ENCODE measurements around the gene BLACAT1.
"Not testable (repeated sequence)": the region's sequence is repeated elsewhere in the genome, so short reads cannot be mapped to it uniquely, and the experiment has no call there.

Gene BLACAT1

DNA sequence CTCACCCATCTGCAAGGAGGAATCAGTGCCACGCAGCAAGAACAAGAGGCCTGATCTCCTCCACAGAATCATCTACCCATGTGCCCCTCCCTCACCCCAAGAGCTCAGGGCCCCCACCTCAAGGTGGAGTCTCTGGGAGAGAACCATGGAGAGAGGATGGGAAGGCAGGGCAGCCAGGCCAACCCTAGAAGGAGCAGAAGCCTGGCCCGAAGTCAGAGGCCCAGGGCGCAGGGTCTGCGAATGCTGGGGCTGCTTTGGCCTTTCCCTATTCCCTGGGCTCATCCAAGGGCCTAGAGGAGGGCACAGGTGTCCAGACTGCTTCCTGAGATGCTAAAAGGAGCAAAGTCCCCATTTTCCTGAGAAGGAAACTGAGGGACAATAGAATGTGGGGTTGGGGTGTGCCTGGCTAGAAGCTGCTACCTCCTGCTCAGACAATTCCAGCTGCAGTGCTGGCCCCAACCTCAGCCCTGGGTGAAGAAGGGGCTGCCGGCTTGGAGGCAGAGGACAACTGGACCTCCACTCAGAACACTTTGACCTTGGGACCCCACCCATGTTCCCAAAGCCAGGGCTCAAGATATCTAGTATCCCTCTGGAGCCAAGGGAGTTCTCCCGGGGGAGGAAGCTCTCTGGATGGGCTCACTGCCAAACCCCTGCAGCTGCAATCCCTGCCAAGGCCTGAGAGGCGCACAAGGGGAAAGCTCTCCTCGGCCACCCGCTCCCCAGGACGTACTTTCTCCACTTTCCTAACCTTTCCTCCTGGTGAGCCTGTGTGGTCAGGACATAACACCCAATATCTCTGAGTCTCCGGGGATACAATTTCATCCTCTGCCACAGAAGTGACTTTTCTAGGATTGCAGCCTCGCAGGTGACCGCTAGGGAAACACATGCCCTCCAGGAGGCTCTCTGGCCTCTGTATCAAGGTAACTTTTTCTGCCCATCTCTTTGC, 17.4 kb downstream of the BLACAT1 start:
- Histone ChIP-seq H3K27ac (ENCODE audit: low read depth, low read length, severe bottlenecking) (no peak overlapping the region), H3K4me3 (ENCODE audit: extremely low read depth, insufficient read depth, low read length, poor library complexity, severe bottlenecking) (no peak overlapping the region), H3K4me1 (ENCODE audit: control insufficient read depth, insufficient read depth, low read length, poor library complexity, severe bottlenecking) (peaks cover 32% of the 10 kb centered on the region), H3K36me3 (ENCODE audit: control insufficient read depth, insufficient read depth, low read length) (no peaks in the 10 kb centered on the region), H3K9me3 (ENCODE audit: control insufficient read depth, low read length) (no peaks in the 10 kb centered on the region)
- 84 to 88% methylated on average over 11 of the region's 13 CpGs for WGBS, 2 experiments (ENCODE audit: insufficient coverage in 2 of 2)

DNA sequence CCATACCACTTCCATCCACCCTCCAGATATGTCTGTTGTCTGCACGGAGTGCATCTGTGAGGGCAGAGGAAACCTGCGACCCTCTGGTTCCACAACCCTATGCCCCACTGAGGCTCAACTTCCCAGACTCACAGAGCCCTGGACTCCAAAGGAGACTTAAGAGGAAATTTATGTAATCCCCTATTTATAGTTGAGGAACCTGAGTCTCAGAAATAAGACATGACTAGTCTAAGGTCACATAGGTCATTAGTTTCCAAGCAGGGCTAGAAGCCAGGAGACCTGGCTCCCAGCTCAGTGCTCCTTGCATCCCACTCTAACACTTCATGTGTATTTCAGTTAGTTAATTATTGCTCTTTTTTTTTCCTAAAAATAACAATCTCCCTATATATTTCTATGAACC, 18.3 kb downstream of the BLACAT1 start:
- H3K4me1 ChIP-seq (ENCODE audit: control insufficient read depth, insufficient read depth, low read length, poor library complexity, severe bottlenecking): peaks cover 32% of the 10 kb centered on the region
- no peak overlapping the region for H3K4me3 ChIP-seq (ENCODE audit: extremely low read depth, insufficient read depth, low read length, poor library complexity, severe bottlenecking)
- H3K27ac ChIP-seq (ENCODE audit: low read depth, low read length, severe bottlenecking): no peak overlapping the region
- no CpG with 5 or more reads among the region's 2 CpGs for WGBS, 2 experiments (ENCODE audit: insufficient coverage in 2 of 2)
- H3K36me3 ChIP-seq (ENCODE audit: control insufficient read depth, insufficient read depth, low read length): no peaks in the 10 kb centered on the region
- no peaks in the 10 kb centered on the region for H3K9me3 ChIP-seq (ENCODE audit: control insufficient read depth, low read length)

DNA sequence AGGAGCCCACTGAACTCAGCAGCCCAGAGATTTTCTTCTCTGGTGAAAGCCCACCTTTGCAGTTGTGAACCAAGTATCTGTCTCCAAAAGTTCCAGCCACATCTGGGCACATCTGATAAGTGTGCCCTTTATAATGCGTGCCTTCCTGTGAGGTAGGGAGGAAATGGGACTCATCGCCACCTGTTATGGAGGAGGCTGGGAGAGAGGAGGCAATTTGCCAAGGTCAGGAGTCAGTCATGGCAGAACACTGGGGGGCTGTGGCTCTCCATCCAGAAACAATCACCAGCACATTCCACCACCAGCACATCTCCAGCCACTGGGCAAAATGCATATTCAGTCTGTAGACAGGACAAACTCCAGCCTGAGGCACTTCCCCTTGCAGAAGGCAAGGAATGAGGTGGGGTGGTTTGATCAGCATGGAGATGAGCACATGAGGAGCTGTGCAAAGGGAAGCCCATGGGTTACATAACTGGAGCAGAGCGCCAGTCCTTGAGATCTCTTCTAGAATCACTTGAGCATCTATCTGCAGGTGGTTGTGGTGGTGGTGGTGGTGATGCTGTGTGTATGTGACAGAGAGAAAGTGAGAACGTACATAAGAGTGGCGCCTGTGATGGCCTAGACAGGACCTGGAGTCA, 19.0 kb downstream of the BLACAT1 start:
- H3K9me3 ChIP-seq (ENCODE audit: control insufficient read depth, low read length): no peaks in the 10 kb centered on the region
- peaks cover 25% of the 10 kb centered on the region for H3K4me1 ChIP-seq (ENCODE audit: control insufficient read depth, insufficient read depth, low read length, poor library complexity, severe bottlenecking)
- H3K4me3 ChIP-seq (ENCODE audit: extremely low read depth, insufficient read depth, low read length, poor library complexity, severe bottlenecking): no peak overlapping the region
- H3K27ac ChIP-seq (ENCODE audit: low read depth, low read length, severe bottlenecking): no peak overlapping the region
- no peaks in the 10 kb centered on the region for H3K36me3 ChIP-seq (ENCODE audit: control insufficient read depth, insufficient read depth, low read length)
- 94% methylated on average over 3 to 4 of the region's 5 CpGs for WGBS, 2 experiments (ENCODE audit: insufficient coverage in 2 of 2)

DNA sequence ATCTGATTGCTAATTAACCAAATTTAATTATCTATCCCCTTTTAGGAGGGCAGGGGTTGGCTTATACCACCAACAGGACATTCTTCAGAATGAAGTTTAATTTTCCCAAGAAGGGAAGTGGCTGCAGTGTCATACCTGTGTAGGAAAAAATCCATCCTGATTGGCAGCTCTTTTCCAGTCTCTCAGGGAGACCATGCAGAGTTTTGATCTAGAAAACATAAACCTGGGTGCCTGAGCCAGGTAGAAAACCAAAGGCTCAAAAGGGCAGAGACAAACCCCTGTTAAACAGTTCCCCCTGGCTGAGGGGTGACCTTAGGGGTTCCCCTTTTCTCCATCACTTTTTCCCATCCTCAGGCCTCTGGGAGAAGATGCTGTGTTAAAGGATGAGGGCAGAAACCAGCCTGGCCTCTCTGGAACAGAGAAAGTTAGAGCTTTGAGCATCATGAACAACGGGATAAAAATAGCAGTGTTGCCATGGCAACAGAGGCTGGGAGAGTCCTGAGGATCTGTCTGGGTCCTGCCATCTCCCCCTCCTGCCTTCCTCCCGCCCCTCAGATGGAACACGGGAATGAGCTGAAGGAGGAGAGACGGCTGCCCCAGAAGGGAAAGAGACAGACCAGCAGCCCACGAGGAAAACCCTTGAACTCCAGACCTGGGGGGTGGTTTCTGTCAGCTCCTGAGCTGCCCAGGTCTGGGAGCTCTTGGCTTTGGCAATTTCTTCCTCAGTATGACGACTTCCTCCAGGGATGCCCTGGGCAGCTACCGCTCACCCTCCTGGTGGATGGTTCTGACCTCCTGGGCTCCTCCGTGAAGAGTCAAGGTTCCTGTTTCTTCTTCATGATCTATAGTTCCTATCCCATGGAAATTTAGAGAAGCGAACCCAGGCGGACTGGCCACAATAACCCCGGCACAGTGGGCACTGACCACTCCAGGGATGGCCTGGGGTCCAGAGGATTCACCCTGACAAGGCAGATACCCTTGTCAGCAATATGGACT, 20.0 kb downstream of the BLACAT1 start:
- H3K4me1 ChIP-seq (ENCODE audit: control insufficient read depth, insufficient read depth, low read length, poor library complexity, severe bottlenecking): peaks cover 19% of the 10 kb centered on the region
- WGBS, 2 experiments (ENCODE audit: insufficient coverage in 2 of 2): 72 to 75% methylated on average over 9 to 10 of the region's 11 CpGs
- H3K27ac ChIP-seq (ENCODE audit: low read depth, low read length, severe bottlenecking): no peak overlapping the region

DNA sequence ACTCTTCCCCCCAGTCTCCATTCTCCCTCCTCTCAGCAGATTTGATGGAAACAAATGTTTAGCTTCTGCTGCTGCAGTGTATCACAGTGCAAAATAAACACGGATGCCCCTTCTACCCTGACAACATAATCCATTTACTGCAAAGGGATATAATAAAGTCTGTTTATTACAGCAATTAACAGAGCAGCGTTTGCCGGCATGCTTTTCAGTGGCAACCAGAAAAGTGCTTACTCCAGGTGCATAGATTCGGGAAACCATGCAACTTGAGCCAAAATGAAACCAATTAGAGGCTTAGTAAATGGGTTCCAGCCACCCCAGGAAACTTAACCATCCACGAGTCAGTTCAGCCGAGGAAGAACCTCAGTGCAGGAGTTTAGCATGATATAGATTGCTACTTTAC, 21.1 kb downstream of the BLACAT1 start:
- Histone ChIP-seq H3K27ac (ENCODE audit: low read depth, low read length, severe bottlenecking) (no peak overlapping the region), H3K36me3 (ENCODE audit: control insufficient read depth, insufficient read depth, low read length) (no peaks in the 10 kb centered on the region), H3K4me3 (ENCODE audit: extremely low read depth, insufficient read depth, low read length, poor library complexity, severe bottlenecking) (no peak overlapping the region), H3K4me1 (ENCODE audit: control insufficient read depth, insufficient read depth, low read length, poor library complexity, severe bottlenecking) (peaks cover 10% of the 10 kb centered on the region), H3K9me3 (ENCODE audit: control insufficient read depth, low read length) (no peaks in the 10 kb centered on the region)
- WGBS, 2 experiments (ENCODE audit: insufficient coverage in 2 of 2): 87 to 95% methylated on average over 5 of the region's 6 CpGs

More for the DNA sequence above, 20.0 kb downstream of the BLACAT1 start:
- H3K9me3 ChIP-seq (ENCODE audit: control insufficient read depth, low read length): no peaks in the 10 kb centered on the region
- no peak overlapping the region for H3K4me3 ChIP-seq (ENCODE audit: extremely low read depth, insufficient read depth, low read length, poor library complexity, severe bottlenecking)
- no peaks in the 10 kb centered on the region for H3K36me3 ChIP-seq (ENCODE audit: control insufficient read depth, insufficient read depth, low read length)

DNA sequence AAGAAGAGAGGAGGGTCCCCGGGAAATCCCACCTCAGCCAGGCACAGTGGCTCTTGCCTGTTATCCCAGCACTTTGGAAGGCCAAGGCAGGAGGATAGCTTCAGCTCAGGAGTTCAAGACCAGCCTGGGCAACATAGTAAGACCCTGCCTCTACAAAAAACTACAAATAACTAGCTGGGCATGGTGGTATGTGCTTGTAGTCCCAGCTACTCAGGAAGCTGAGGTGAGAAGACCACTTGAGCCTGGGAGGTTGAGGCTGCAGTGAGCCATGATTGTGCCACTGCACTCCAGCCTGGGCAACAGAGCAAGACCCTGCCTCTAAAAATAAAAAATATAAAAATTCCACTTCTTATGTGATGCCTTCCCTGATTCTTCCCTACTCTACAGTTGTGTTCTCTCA, 23.2 kb downstream of the BLACAT1 start:
- not testable (repeated sequence) for H3K27ac ChIP-seq (ENCODE audit: low read depth, low read length, severe bottlenecking); H3K9me3 ChIP-seq (ENCODE audit: control insufficient read depth, low read length); H3K36me3 ChIP-seq (ENCODE audit: control insufficient read depth, insufficient read depth, low read length); H3K4me3 ChIP-seq (ENCODE audit: extremely low read depth, insufficient read depth, low read length, poor library complexity, severe bottlenecking)
- WGBS, 2 experiments (ENCODE audit: insufficient coverage in 2 of 2): 56 to 100% methylated on average over 1 of the region's 1 CpG
- peaks cover 10% of the 10 kb centered on the region for H3K4me1 ChIP-seq (ENCODE audit: control insufficient read depth, insufficient read depth, low read length, poor library complexity, severe bottlenecking)

DNA sequence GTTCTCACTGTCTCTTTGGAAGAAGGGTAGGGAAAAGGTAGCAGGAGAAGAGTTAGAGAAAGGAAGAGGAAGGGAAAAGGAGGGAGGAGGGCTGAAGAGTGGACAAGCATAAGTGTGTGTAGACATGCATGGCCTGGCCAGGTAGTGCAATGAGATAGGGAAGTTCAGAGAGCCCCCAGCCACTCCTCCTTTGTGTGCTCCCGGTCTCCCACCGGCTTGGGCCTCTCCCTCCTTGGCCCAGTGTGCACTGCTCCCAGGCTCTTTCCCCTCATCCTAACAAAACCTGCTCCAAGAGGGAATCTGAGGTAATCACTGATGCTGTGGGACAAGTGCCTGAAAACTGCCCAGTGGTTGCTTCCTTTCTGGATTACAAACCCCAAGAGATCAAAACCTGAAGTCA, 23.7 kb downstream of the BLACAT1 start:
- no peak overlapping the region for H3K27ac ChIP-seq (ENCODE audit: low read depth, low read length, severe bottlenecking)
- peaks cover 10% of the 10 kb centered on the region for H3K4me1 ChIP-seq (ENCODE audit: control insufficient read depth, insufficient read depth, low read length, poor library complexity, severe bottlenecking)
- no peak overlapping the region for H3K4me3 ChIP-seq (ENCODE audit: extremely low read depth, insufficient read depth, low read length, poor library complexity, severe bottlenecking)
- WGBS, 2 experiments (ENCODE audit: insufficient coverage in 2 of 2): 54 to 81% methylated on average over 2 of the region's 2 CpGs
- H3K36me3 ChIP-seq (ENCODE audit: control insufficient read depth, insufficient read depth, low read length): no peaks in the 10 kb centered on the region
- no peaks in the 10 kb centered on the region for H3K9me3 ChIP-seq (ENCODE audit: control insufficient read depth, low read length)

DNA sequence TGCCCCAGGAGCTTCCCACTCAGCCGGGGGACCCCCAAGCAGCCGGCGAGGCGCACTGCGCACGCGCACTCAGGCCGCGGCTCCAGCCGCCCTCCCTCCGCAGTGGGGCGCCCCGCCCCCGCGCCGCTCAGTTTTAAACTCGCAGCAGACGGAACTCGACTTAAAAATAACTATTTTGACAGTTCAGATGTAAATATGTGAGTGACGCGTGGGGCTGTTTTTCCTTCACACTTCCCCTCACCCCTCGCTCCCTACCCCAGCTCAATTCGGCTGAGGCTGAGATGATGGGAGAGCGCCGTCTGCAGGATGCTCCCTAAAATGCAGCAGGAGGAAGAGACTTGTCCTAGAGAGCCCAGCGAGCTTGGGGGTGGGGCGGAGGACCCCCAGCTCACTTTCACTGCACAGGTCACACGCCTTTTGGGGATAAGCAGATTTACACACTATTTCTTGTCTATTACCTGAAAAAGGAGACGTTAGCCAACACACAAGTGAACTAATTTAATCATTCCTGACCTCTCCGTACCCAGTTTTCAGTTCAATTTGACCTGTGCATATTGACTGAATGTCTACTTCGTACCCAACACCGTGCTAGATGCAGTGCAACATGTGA, 25.0 kb downstream of the BLACAT1 start:
- Histone ChIP-seq H3K4me1 (ENCODE audit: control insufficient read depth, insufficient read depth, low read length, poor library complexity, severe bottlenecking) (peaks cover 4% of the 10 kb centered on the region), H3K36me3 (ENCODE audit: control insufficient read depth, insufficient read depth, low read length) (no peaks in the 10 kb centered on the region), H3K4me3 (ENCODE audit: extremely low read depth, insufficient read depth, low read length, poor library complexity, severe bottlenecking) (peak overlapping the region; percentile 37), H3K9me3 (ENCODE audit: control insufficient read depth, low read length) (no peaks in the 10 kb centered on the region), H3K27ac (ENCODE audit: low read depth, low read length, severe bottlenecking) (no peak overlapping the region)
- 51 to 55% methylated on average over 7 to 13 of the region's 32 CpGs for WGBS, 2 experiments (ENCODE audit: insufficient coverage in 2 of 2)

DNA sequence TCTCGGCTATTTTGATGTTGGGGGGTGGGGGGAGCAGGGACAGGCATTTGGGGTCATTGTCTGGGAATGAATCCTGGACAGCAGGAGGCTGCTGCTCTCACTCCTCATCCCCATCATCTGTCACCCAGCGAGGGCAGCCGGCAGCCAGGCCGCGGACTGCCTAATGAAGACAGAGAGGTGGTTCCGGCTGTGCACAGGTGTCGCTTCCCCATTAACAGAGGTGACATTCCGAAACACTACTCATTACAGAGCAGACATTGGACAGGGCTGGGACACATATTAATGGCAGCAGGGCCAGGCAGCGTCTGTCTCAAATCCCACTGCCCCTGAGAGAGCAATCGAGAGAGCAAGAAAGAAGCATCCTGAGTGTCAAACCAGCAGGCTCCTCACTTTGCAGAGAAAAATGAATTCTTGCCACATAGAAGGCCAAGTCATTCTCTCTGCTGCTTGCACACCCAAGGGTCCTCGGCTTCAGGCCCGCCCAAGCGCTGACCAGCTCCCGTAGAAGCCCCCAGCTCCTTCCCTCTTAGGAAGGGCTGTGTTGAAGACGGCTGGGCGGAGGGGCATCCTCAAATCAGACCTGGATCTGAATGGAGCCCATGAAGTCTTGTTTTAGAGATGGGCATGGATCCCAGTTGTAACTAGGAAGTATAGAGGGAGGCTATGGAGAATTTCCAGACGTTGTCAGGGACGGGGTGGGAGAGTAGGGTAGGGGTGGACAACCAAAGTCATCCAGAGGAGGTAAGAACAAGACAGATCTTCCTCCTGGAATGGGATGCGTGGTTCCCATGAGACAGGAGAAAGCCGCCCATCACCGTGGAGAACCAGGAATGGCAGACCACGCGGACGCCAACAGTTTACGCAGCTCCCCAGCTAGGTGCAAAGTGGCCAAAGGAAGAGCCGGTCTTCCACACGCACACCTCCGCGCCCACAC, 25.8 kb downstream of the BLACAT1 start:
- WGBS, 2 experiments (ENCODE audit: insufficient coverage in 2 of 2): 80 to 87% methylated on average over 21 to 23 of the region's 29 CpGs

More for the DNA sequence above, 25.8 kb downstream of the BLACAT1 start:
- Histone ChIP-seq H3K4me3 (ENCODE audit: extremely low read depth, insufficient read depth, low read length, poor library complexity, severe bottlenecking) (peak overlapping the region; percentile 37), H3K27ac (ENCODE audit: low read depth, low read length, severe bottlenecking) (no peak overlapping the region), H3K9me3 (ENCODE audit: control insufficient read depth, low read length) (no peaks in the 10 kb centered on the region), H3K4me1 (ENCODE audit: control insufficient read depth, insufficient read depth, low read length, poor library complexity, severe bottlenecking) (peaks cover 3% of the 10 kb centered on the region), H3K36me3 (ENCODE audit: control insufficient read depth, insufficient read depth, low read length) (no peaks in the 10 kb centered on the region)

Data from mesodermal cell (in vitro differentiated cells).